B cell (primary cell): ENCODE measurements around the gene POU4F2. TPM values are rescaled to one million over a fixed set of nuclear protein-coding genes. Genes with fewer than 3 reads are reported as not detected.

Source experiments
- ATAC-seq: fragments of 200-7000 bp; cut with Tn5 transposase; one replicate; pipeline ENCODE4 v1.10.0; 2021; ENCODE audit warnings: low read depth, mild to moderate bottlenecking, moderate number of reproducible peaks, moderate library complexity
- CTCF ChIA-PET: fragments of 350-600 bp; sonication (Branson Sonifier 250); formaldehyde crosslinking; loops from one replicate; lab custom pipeline; 2021; ENCODE audit warnings: antibody characterized with exemption, inconsistent platforms; lab: Charles Lee
- POLR2A ChIA-PET: fragments of 350-600 bp; sonication (Branson Sonifier 250); formaldehyde crosslinking; loops from one replicate; lab custom pipeline; 2021; ENCODE audit warnings: antibody characterized with exemption; lab: Charles Lee
- DNase-seq: peaks from one replicate; pipeline ENCODE4 v3.0.0; 2013
- H2AFZ ChIP-seq: 2 replicates; pipeline ENCODE4 v1.6.1; 2012; ENCODE audit warnings: mild to moderate bottlenecking, low read depth, low read length; ENCODE audit not compliant: insufficient read depth, poor library complexity, severe bottlenecking
- H3K27ac ChIP-seq, 2 donors: 1 replicate in 1 of 2; 2 replicates in 1 of 2; pipeline ENCODE4 v1.5.1; 2012 to 2013; ENCODE audit warnings: low read length in 2 of 2, mild to moderate bottlenecking in 2 of 2, moderate library complexity in 1 of 2
- H3K27me3 ChIP-seq, 4 experiments: fragments of 200-600 bp in 1 of 4; sonication (generic) in 1 of 4; replicated peaks in 1 of 4; 1 replicate in 2 of 4; 2 replicates in 2 of 4; pipeline versions ENCODE4 v1.6.1 to v1.7.0; 2013 to 2016; ENCODE audit warnings: low read length in 3 of 4, mild to moderate bottlenecking in 2 of 4, mixed read lengths in 1 of 4, moderate library complexity in 1 of 4; ENCODE audit not compliant: insufficient read depth in 4 of 4, control insufficient read depth in 3 of 4; ENCODE audit errors: control extremely low read depth in 1 of 4
- H3K36me3 ChIP-seq, 2 experiments: replicated peaks in 1 of 2; 1 replicate in 1 of 2; 2 replicates in 1 of 2; pipeline versions ENCODE4 v1.6.1 to v1.7.1; 2013; ENCODE audit warnings: low read length in 1 of 2; ENCODE audit not compliant: insufficient read depth in 2 of 2, control insufficient read depth in 1 of 2; ENCODE audit errors: control extremely low read depth in 1 of 2, extremely low read depth in 1 of 2
- H3K4me1 ChIP-seq, 2 donors: fragments of 200-600 bp in 1 of 2; sonication (generic) in 1 of 2; 1 replicate in 1 of 2; 2 replicates in 1 of 2; pipeline versions ENCODE4 v1.5.1 to v1.6.1; 2013 to 2017; ENCODE audit warnings: low read length in 2 of 2; ENCODE audit not compliant: control insufficient read depth in 2 of 2, insufficient read depth in 2 of 2
- H3K4me2 ChIP-seq: replicated peaks from 2 replicates; pipeline ENCODE3; 2012; ENCODE audit warnings: mild to moderate bottlenecking, low read depth, low read length; ENCODE audit not compliant: poor library complexity, severe bottlenecking
- H3K4me3 ChIP-seq, 5 experiments: fragments of 200-600 bp in 1 of 5; sonication (generic) in 1 of 5; 1 replicate in 3 of 5; 2 replicates in 2 of 5; pipeline versions ENCODE4 v1.5.1 to v1.7.0; 2011 to 2016; ENCODE audit warnings: low read length in 4 of 5, mild to moderate bottlenecking in 4 of 5, low read depth in 2 of 5, control low read depth in 1 of 5, moderate library complexity in 1 of 5; ENCODE audit not compliant: insufficient read depth in 1 of 5; ENCODE audit errors: control extremely low read depth in 1 of 5, extremely low read depth in 1 of 5
- H3K79me2 ChIP-seq: fragments of 200-600 bp; sonication (generic); one replicate; pipeline ENCODE4 v1.6.0; 2016; ENCODE audit warnings: low read length; ENCODE audit not compliant: control insufficient read depth, insufficient read depth
- H3K9ac ChIP-seq: fragments of 200-600 bp; sonication (generic); 2 replicates; pipeline ENCODE4 v1.6.1; 2017; ENCODE audit warnings: mild to moderate bottlenecking, low read length, moderate library complexity
- H3K9me3 ChIP-seq, 3 donors: one replicate each; pipeline versions ENCODE4 v1.6.1 to v1.7.1; 2013; ENCODE audit warnings: low read length in 2 of 3; ENCODE audit not compliant: control insufficient read depth in 2 of 3, insufficient read depth in 1 of 3; ENCODE audit errors: control extremely low read depth in 1 of 3
- H4K20me1 ChIP-seq: 2 replicates; pipeline ENCODE4 v1.6.0; 2012; ENCODE audit warnings: mild to moderate bottlenecking, low read length; ENCODE audit not compliant: insufficient read depth, control insufficient read depth, poor library complexity, severe bottlenecking
- H3K27ac Mint-ChIP-seq: one replicate; pipeline ENCODE4 v1.8.0; 2021; ENCODE audit warnings: mixed read lengths
- H3K27me3 Mint-ChIP-seq: one replicate; pipeline ENCODE4 v1.8.0; 2021; ENCODE audit warnings: mixed read lengths
- H3K4me1 Mint-ChIP-seq: one replicate; pipeline ENCODE4 v1.8.0; 2021; ENCODE audit warnings: mixed read lengths
- H3K4me3 Mint-ChIP-seq: one replicate; pipeline ENCODE4 v1.8.0; 2021; ENCODE audit warnings: mixed read lengths
- H3K9me3 Mint-ChIP-seq: one replicate; pipeline ENCODE4 v1.8.0; 2022; ENCODE audit warnings: mixed read lengths; ENCODE audit not compliant: insufficient read depth
- EZH2 ChIP-seq: IDR thresholded peaks from 2 replicates; pipeline ENCODE4 v1.6.1; 2012; ENCODE audit warnings: borderline replicate concordance, low read depth, mild to moderate bottlenecking, moderate library complexity, low read length; ENCODE audit not compliant: insufficient read depth, poor library complexity, severe bottlenecking
- WGBS: methylation state at CpG from one replicate; pipeline ENCODE4 v1.1.5; 2013; ENCODE audit warnings: missing lambda C conversion rate; ENCODE audit not compliant: insufficient coverage; 5-methylcytosine and 5-hydroxymethylcytosine counted together
- intact Hi-C: fragments of 100-400 bp; cut with micrococcal nuclease; formaldehyde crosslinking; loops from one replicate; pipeline ENCODE4 v1.10.0; 2022
- polyA plus RNA-seq: library from polyadenylated mRNA; depleted of rRNA; stranded (reverse); fragments of >200 nt; gene quantifications from 2 replicates; pipeline ENCODE4 v1.2.3, GENCODE V29; 2012
- total RNA-seq, 2 donors: library from RNA; stranded (reverse); fragments of 120-200 nt in 1 of 2; gene quantifications; 1 replicate in 1 of 2; 2 replicates in 1 of 2; pipeline versions ENCODE4 v1.2.3 to v1.2.4, GENCODE V29; 2013 to 2022
- TF ChIP-seq, protein P1 (sequence below): fragments of 200-600 bp; IDR thresholded peaks from one replicate; pipeline ENCODE4 v1.8.0; 2022; ENCODE audit warnings: antibody characterized with exemption, mild to moderate bottlenecking

Gene POU4F2
- total and polyA plus RNA-seq, 2 donors (not counting 1 experiment from before 2014, with no cell fraction given), result not detected

DNA sequence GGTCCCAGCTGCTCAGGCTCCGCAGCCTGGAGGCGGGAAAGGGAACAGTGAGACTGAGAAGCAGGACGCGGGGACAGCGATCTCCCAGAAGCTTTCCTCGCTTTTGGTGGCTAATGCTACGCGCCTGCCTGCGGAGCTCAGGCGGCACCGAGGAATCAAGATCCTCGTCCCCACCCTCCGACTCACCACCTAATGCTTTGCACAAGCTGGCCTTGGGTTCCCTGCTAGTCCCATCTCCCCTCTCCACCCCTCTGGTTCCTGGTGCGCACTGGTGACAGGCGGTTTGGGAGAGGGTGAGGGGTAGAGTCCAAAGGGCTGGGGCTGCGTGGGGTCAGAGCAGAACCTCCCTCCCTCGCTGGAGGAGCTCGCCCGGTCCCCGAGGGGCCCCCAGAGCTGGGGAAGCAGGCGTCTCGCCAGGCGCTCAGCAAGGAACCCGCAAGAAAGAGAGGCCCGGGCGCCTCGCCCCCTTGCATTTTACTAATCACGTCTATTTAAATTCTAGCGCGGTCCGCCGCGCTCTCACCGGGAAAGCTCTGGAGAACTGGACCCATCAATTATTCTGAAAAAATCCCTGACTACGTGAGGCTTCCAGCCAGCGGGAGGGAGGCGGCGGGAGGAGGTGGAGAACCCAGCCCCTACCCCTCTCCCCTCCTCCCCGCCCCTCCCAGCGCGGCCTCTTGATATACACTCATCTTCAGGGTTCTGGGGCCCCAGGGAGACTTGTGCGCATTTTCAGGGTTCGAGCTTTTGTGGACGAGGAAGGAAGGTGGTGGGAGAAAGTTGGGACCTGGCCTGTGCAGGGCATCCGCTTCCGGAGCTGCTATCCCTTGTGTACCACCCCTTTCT is 9.1 kb downstream of the POU4F2 start:
- peaks cover 0 to 55% (median 36%) of the 10 kb centered on the region in 4 experiments for H3K27me3 ChIP-seq
- H3K27me3 Mint-ChIP-seq, result peaks cover 72% of the 10 kb centered on the region
- POLR2A ChIA-PET, result interaction anchor here (0.7 kb wide), 1 partner anchor 391 kb away, joined by 7 read pairs; no protein-coding TSS in a partner anchor
- H3K27ac ChIP-seq, result no peak overlapping the region
- no peaks in the 10 kb centered on the region for H3K36me3 ChIP-seq
- ATAC-seq, result no peak
- no peaks in the 10 kb centered on the region for H3K79me2 ChIP-seq
- no peak for TF ChIP-seq EZH2
- TF ChIP-seq, protein P1, sequence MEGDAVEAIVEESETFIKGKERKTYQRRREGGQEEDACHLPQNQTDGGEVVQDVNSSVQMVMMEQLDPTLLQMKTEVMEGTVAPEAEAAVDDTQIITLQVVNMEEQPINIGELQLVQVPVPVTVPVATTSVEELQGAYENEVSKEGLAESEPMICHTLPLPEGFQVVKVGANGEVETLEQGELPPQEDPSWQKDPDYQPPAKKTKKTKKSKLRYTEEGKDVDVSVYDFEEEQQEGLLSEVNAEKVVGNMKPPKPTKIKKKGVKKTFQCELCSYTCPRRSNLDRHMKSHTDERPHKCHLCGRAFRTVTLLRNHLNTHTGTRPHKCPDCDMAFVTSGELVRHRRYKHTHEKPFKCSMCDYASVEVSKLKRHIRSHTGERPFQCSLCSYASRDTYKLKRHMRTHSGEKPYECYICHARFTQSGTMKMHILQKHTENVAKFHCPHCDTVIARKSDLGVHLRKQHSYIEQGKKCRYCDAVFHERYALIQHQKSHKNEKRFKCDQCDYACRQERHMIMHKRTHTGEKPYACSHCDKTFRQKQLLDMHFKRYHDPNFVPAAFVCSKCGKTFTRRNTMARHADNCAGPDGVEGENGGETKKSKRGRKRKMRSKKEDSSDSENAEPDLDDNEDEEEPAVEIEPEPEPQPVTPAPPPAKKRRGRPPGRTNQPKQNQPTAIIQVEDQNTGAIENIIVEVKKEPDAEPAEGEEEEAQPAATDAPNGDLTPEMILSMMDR, result no peak
- H3K9me3 ChIP-seq, result peaks cover 0 to 10% (median 4%) of the 10 kb centered on the region in 3 donors
- no peaks in the 10 kb centered on the region for H4K20me1 ChIP-seq
- H3K9ac ChIP-seq, result no peak overlapping the region
- no peak overlapping the region for H3K4me3 ChIP-seq
- no peaks in the 10 kb centered on the region for H3K4me1 Mint-ChIP-seq
- 7% methylated on average over 22 of the region's 46 CpGs for WGBS
- no peak overlapping the region for H3K4me2 ChIP-seq
- H2AFZ ChIP-seq, result no peak overlapping the region
- no peaks in the 10 kb centered on the region for H3K9me3 Mint-ChIP-seq
- intact Hi-C loops, result no loop called here
- no peak for DNase-seq
- no peak overlapping the region for H3K4me3 Mint-ChIP-seq
- no peaks in the 10 kb centered on the region for H3K4me1 ChIP-seq
- CTCF ChIA-PET, result no interaction called here
- no peak overlapping the region for H3K27ac Mint-ChIP-seq

- no peaks in the 10 kb centered on the region for H3K4me1 Mint-ChIP-seq
Measured at GRCh38 chr4:146648461-146648783, 9.7 kb downstream of the POU4F2 start.

More at GRCh38 chr4:146648461-146648783, 9.7 kb downstream of the POU4F2 start:
- H3K4me1 ChIP-seq, result no peaks in the 10 kb centered on the region
- H3K4me2 ChIP-seq, result no peak overlapping the region
- no peaks in the 10 kb centered on the region for H3K79me2 ChIP-seq
- H2AFZ ChIP-seq, result no peak overlapping the region
- WGBS, result 20% methylated on average over 4 of the region's 16 CpGs
- intact Hi-C loops, result no loop called here
- H3K9ac ChIP-seq, result no peak overlapping the region
- H3K27me3 ChIP-seq, result peaks cover 0 to 55% (median 39%) of the 10 kb centered on the region in 4 experiments
- Mint-ChIP-seq H3K4me3 (no peak overlapping the region), H3K27ac (no peak overlapping the region), H3K9me3 (no peaks in the 10 kb centered on the region), H3K27me3 (peaks cover 72% of the 10 kb centered on the region)
- H3K36me3 ChIP-seq, result no peaks in the 10 kb centered on the region
- no peak overlapping the region for H3K4me3 ChIP-seq
- peaks cover 0 to 10% (median 4%) of the 10 kb centered on the region in 3 donors for H3K9me3 ChIP-seq
- ChIA-PET POLR2A (interaction anchor here (0.7 kb wide), 1 partner anchor 390 kb away, joined by 7 read pairs; no protein-coding TSS in a partner anchor), CTCF (no interaction called here)
- H4K20me1 ChIP-seq, result no peaks in the 10 kb centered on the region
- DNase-seq (no peak), ATAC-seq (no peak)
- no peak overlapping the region for H3K27ac ChIP-seq
- TF ChIP-seq EZH2, result no peak
